NCI-H2196 (cell line): ENCODE measurements around the gene KRT33B.
"Not testable (repeated sequence)": the region's sequence is repeated elsewhere in the genome, so short reads cannot be mapped to it uniquely, and the experiment has no call there.

Experiments
- DNase-seq: peaks from one replicate; lab custom pipeline; 2025; ENCODE audit not compliant: unreplicated experiment; lab: John Stamatoyannopoulos, UW

The KRT33B gene

DNA sequence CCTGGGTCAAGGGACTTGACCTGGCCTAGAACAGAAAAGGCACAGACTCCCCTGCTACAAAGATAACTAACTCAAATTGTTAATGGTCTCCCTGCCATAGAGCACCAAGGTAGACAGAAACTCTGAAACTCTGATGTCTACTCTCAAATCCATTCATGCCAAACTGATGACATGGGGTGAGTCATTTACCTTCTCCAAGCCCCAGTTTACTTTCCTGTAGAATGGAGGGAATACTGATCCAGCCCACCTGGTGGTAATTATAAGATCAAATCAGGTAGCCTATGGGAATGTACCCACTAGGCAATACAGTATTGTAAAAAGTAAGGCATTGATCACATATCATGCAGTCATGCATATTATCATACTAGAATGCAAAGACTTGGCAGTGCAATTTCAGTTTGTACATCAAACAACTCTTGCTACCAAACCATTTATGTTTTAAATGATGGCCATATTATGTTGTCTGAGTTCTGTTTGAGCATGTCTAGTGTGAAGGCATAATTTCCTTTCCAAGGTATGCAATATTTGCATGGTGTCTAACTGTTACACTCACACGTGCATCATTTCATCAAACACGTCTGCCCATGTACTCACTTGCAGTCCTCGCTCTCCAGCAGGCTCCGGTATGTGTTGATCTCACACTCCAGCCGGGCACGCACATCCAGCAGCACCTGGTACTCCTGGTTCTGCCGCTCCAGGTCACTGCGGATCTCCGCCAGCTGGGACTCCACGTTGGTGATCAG, 24.8 kb upstream of the KRT33B start:
- no peak for DNase-seq

DNA sequence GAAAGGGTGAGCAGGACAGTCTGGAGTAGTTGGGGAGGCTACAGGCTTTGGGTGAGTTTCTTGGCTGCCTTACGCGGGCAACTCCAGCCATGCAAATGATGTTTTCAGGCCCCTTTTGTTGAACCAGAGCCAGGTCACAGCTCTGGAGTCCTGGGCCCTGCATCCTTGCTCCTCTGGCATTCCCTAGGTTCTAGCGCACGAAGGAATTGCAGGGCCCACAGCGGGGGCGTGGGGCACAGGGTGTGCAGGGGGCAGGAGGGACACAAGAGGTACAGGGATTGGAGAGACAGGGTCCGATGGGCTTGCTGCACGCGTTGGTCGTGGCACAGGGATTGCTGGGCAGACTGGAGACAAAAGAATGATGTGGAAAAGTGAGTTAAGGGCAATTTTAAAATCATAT, 24.2 kb upstream of the KRT33B start:
- no peak for DNase-seq

DNA sequence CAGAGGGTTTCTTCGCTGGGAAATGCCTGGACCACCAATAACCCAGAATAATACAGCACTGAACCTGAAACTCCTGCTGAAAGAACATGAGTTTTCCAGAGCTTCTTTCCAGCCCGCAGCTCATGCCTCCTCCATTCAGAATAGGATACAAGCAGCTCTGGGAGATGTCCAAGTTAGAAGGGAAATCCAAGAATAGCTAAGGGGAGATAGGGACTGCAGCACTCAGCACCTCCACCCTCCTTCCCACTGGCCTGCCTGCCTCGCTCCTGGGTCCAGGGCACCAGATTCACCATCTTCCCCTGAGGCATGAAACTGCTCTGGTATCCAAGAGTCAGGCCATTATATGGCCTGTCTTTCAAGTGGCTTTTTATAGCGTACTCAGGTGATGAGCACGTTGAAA, 23.7 kb upstream of the KRT33B start:
- no peak for DNase-seq

DNA sequence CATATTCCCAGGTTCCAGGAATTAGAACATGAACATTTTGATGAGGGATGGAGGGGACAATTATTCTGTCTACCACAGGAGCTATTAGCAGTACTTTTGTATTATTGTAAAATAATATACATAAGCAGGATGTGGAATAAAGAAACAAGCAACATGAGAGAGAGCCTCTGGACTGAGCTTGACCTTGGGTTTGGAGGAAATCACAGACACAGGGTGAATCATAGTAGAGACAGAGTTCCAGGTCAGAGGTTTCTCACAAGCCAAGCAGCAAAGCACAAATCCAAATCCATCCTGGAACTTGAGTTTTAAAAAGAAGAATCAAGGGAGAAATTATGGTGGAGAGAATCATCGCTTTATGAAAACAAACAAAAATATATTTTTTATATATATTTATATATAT, 22.7 kb upstream of the KRT33B start:
- DNase-seq, result no peak

DNA sequence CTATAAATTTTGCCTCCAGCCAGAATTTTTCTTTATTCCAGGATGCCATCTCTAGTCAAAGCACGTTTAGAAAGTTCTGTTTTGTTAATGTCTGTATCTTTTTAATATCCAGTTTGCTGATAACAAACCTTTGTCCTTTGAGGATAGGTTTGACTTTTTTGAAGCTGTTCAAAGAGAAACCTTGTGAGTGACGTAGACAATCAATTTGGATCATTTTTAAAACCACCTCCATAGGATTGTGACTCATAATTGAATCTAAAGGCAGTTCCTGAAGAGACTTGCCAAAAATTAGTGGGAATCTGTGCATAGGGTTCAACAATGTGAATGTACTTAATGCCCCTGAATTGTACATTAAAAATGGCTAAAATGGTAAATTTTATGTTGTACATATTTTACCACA, 21.9 kb upstream of the KRT33B start:
- no peak for DNase-seq

DNA sequence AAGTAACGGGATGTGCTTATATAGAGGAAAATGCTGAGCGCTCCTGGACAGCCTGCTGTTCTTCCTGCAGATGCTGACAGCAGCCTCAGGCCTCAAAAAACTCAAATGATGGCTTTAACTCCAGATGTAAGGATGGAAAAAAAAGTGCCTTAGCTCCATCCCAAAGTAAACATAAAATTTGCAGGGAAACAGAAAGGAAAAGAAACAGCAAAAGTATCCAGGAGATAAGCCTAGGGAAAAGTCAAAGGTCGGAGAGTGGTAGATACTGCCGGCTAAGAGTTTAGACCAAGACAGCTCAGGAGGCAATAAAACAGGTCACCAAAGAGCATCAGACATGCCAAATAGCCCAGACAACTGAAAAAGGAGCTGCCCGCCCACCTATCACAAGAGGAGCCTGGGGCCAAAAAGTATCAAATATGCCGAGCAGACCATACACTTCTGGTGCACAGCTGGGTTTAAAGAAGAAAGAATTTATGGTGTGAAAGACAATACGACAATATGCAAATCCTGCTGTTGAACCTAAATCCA, 20.9 kb upstream of the KRT33B start:
- DNase-seq, result no peak

DNA sequence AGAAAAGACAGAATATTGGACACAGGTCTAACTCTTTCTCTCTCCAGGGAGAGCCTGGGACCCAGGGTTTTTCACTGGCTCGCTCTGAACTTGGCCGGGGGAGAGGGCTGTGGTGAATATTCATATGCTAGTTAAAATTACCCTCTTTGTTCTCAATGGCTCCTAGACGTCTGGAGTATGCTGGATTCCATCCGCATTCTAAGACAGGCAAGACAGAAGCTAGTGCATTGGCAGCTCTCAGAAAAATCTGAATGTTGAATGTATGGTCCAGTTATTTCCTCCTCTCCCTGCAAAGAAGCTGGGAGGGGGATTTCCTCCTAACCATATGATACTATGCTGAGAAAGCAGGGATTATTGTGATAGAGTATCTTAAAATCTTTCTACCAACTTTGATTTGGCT, 18.1 kb upstream of the KRT33B start:
- DNase-seq, result no peak

DNA sequence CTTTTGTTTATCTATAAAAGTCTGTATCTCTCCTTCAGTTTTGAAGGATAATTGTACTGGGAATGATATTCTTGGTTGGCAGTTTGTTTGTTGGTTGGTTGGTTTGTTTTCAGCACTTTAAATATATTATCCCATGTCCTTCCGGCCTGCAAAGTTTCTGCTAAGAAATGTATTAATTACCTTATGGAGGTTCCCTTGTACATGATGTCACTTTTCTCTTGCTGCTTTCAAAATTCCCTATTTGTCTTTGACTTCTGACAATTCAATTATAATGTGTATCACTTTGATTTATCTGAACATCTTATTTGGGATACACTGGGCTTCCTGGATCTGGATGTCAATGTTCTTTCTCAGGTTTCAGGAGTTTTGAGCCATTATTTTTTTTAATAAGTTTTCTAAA, 16.6 kb upstream of the KRT33B start:
- no peak for DNase-seq

DNA sequence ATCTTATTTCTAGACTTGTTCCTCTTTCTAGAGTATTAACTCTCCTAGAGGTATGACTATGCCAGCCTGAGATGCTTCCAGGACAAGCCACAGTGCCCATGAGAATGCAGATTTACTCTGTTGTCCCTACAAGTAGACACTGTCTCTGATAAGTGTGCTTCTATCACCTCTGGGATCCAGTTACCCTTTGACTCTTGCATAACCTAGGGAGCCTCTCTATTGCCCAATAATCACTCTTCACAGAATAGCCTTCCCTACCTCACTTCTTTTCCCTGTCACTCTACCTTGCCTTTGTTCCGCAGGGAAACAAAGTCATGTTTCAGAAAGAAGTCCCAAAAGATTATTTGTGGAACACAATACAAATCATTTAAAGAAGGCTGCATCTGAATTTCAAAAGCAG, 14.1 kb upstream of the KRT33B start:
- no peak for DNase-seq

DNA sequence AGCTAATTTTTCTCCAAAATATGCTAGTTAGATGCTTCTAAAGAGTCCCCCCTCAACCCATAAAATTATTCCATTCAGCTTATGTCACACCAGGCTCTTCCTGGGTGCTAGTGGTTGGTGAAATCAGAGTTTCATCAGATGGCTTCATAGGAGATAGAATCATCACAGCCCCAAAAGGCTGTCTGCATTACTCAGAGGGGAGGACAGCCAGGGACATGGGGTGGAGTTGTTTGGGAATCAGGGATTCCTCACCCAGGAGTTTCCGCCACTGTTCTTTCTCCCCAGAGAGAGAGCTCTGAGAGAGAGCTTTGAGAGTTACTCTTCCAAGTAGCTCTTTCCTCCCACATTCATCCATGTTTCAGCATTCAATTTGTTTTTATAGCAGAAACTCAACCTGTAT, 12.8 kb upstream of the KRT33B start:
- DNase-seq, result no peak

DNA sequence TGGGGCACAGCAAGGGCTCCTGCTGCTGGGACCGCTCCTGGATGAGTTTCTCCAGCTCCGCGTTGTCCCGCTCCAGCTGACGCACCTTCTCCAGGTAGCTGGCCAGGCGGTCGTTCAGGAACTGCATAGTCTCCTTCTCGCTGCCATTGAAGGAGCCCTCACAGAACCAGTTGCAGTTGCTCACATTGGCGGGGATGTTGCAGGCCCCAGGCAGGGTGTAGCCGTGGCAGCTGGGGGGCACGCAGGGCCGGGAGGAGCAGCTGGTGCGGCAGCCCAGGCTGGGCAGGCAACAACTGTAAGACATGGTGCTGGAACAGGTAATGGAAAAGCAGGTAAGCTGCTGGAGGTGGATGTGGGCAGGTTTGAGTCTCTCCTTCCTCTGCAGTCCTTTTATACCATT, 12.3 kb upstream of the KRT33B start, which contains the start of gene KRT34:
Gene KRT34, minus strand, starts transcription at position 364 of the 400 bp plus-strand sequence. Its CDS starts 60 bp downstream, at position 304.
- DNase-seq, result not testable (repeated sequence)

DNA sequence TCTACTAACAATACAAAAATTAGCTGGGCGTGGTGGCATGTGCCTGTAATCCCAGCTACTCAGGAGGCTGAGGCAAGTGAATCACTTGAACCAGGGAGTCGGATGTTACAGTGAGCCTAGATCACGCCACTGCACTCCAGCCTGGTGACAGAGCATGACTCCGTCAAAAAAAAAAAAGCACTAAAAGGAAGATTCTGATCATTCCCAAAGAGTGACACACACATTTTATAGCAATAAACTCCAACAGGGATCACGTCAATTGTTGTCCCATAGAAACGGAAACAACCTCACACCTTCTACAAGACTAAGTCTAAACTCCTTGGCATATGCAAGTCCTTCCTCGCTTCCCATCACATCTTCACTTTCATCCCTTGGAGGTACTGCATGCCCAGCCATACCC, 10.5 kb upstream of the KRT33B start:
- not testable (repeated sequence) for DNase-seq

DNA sequence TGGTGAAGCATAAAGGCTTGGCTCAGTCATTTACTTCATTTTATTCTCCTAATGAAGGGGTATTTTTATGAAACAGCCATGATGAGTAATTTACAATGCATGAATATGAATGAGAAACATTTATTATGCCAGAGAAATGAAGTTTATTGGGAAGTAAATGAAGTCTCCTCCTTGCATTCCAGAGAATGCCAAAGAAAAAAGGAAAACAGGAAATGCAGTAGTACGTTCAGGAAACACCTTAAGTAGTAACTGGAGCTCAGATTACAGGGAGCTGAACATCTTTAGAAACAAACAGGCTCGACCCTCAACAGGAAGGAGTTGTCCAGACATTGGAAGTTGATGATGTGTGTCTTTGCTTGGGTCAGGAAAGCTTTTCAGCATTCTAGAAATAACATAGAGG, 7.9 kb upstream of the KRT33B start:
- DNase-seq, result no peak

DNA sequence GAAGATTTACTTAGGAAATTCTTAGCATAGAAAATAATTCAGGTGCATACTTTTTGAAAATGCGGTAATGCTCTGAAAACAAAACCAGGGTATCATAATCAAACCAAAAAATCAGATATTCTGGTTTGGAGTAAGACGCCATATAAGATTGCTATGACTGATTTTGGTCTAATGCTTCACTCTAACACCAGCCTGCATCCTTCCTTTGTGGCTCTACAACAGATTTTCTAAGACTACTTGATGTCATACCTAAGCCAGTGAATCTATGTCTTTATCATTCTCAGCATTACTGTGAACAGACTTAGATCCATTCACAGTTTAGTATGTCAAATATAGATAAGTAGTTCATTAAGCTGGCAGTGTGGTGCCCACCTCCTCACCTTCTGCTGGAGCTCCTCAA, 590 bp downstream of the KRT33B start:
- no peak for DNase-seq

DNA sequence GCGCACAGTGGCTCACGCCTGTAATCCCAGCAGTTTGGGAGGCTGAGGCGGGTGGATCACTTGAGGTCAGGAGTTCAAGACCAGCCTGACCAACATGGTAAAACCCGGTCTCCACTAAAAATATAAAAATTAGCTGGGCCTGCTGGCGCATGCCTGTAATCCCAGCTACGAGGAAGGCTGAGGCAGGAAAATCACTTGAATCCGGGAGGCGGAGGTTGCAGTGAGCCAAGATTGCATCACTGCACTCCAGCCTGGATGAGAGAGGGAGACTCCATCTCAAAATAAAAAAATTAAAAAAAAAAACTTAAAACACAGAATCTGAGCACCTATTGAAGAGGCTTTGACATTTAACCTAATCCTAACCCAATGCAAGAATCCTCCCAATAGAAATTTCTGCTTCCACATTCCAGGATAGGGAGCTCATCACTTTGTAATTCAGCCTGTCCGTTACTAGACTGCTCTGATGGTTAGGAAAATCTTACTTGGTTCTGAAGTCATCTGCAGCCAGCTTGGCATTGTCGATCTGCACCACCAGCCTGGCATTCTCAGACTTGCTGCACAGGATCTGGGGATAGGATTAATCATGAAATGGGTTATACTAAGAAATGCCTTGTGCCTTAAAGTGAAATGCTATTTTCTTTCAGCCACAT, 2.1 kb downstream of the KRT33B start:
- no peak for DNase-seq

DNA sequence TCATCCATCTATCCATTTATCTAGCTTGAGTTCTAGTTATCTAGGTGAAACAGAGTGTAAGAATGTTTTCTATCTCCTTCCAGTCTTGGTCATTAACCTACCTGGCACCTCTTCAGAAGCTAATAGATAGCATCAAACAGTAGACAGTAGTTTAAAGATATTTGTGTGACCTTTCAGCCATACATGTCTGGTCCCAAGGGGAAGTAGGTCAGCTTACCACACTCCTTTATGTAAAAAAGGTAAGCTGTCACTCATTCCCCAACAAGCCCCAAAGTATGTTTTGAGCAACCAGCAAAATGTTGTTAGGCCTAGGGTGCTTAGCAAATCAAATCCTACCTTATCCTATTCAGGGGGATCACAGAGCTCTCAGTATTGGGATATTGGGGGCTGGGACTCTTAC, 3.5 kb downstream of the KRT33B start:
- no peak for DNase-seq

DNA sequence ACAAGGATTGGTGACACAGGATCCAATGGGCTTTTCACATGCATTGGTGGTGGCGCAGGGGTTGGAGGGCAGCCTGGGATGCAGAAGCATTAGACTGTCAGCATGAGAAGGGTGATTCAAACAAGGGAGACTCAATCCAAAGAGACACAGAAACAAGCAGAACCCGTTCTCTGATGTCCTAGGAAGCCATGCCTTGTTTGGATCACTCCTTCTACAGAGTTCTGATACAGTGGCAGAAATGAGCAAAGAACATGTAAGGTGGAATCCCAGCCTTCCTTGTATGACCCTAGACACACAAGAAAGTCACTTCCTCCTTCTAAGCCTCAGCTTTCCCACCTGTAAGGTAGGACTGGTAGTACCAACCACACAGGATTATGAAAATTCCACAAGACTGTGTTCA, 5.7 kb downstream of the KRT33B start:
- DNase-seq, result no peak

DNA sequence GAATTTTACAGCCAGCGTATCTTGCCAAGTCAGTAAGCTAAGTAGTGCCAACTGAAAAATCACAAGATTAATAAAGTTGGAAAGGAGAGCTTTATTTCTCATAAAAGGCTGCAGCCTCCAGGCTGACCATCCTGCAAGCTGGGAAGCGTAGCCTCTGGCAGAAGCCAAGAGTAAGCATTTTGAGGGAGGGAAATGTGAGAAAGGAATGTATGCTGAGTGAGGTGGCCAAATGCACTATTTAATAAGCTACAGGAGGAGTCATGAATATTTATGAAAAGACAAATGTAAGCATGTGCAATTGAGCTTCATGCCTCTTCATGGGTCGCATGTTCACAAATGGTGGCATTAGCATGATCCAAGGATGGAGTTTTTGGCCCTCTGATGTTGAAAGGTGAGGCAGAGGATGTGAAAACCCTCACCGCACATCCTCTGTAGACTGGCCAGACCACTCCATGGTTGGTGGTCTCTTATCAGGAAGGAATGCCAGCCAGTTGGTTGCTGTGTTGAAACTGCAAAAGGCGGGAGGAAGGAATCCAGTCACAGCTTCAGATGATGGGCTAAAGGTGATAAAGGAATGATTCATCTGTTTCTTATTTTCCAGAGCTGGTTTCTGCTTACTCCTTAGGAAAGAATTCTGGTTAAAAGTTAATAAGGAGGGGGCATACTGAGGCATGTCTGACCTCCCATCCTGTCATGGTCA, 9.2 kb downstream of the KRT33B start:
- no peak for DNase-seq

DNA sequence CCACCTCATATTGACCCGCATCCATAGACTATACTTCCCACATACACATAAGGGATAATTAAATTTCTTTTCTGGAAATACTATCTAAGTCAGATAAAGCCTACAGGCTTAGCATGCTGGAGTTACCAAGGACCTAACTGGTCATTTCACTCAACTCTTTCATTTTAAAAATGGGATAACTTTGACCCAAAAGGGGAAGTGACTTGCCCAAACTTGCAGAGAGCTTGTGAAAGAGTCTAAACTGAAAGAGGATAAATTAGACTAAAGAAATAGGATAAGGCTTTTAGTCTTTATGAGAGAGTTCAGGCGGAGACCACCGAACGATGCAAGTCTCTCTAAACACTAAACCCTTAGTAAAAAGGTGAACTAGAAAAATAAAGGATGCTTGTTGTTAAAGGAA, 15.1 kb downstream of the KRT33B start:
- no peak for DNase-seq

DNA sequence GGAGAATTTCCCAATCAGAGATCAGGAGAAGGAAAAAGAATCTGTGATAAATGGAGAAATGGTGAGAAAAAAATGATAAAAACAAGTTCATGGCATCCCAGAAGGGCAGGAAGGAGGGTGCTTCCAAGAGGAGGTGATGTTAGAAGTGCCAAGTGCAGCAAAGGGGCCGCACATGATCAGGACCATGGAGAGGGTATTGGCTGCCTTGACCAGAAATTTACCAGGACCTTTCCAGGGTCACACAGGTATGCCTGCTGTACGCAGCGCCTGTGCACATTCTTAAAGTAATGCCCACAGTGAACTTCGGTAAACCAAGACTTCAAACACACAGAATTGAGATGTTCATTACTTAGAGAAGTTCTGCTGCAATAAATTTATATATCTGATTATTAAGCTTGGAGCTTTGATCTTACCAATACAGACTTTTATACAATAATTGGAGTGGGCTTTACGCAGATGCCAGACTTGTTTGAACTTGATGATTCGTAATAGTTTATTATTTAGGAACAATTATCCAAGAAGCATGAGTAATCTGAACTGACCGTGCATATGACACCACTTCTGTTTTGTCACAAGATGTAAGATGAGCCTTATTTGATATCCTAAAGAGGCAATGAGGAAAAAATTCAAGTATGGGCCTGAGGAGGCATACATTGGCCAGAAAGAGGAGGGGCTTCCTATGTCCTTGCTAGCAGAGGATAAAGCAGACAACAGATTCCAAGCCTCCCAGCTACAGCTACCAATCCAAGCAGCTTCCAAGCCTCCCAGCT, 16.8 kb downstream of the KRT33B start:
- no peak for DNase-seq

DNA sequence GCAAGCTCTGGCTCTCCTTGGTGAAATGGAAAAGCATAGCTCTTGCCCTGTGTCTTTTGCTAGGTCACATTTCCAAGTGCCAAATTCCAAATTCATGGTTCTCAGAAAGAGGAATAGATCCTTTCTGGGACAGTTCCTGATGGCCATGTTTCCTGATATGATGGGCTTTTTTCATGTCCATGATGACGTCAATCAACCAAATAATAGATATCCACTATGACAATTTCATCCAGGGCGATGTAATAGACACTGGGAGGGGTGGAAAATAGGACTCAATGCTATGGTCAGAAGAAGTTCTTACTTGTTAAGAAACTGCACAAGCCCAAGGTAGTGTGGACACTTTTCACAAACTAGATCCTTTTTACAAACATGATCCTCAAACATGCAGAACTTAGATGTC, 18.4 kb downstream of the KRT33B start:
- DNase-seq, result no peak
